Measurements from ENCODE around the gene LIX1L.

The LIX1L gene

GRCh38 chr1:145957443-145958319 is at the start of gene LIX1L:
TSS of gene LIX1L (minus strand) at chr1:145958017. CDS start at chr1:145957927, 90 bp downstream.
- peak; percentile 97 for DNase-seq

- DNase-seq = no peak
These were observed 43.9 kb upstream of the LIX1L start for GRCh38 chr1:146001709-146002108.

- no peak for DNase-seq
These were observed 41.7 kb upstream of the LIX1L start for GRCh38 chr1:145999321-146000024.

- no peak for DNase-seq
These were observed 39.9 kb upstream of the LIX1L start for GRCh38 chr1:145997718-145998023.

- DNase-seq = no peak
These were observed 39.4 kb upstream of the LIX1L start for GRCh38 chr1:145997016-145997717.

GRCh38 chr1:145996433-145997015 is 38.7 kb upstream of the LIX1L start, which contains the start of gene TXNIP:
TSS of gene TXNIP (minus strand) at chr1:145996579. CDS start at chr1:145996266, 313 bp downstream.
- peak; percentile 99 for DNase-seq

GRCh38 chr1:145995964-145996432 is 38.2 kb upstream of the LIX1L start:
- no peak for DNase-seq

- DNase-seq = no peak
These were observed 37.5 kb upstream of the LIX1L start for GRCh38 chr1:145995148-145995881.

GRCh38 chr1:145994391-145995120 is 36.7 kb upstream of the LIX1L start:
- no peak for DNase-seq

GRCh38 chr1:145993618-145994390 is 36.0 kb upstream of the LIX1L start:
- no peak for DNase-seq

- no peak for DNase-seq
These were observed 35.3 kb upstream of the LIX1L start for GRCh38 chr1:145992958-145993617.

- no peak for DNase-seq
These were observed 34.7 kb upstream of the LIX1L start for GRCh38 chr1:145992502-145992936.

GRCh38 chr1:145991735-145992412 is 34.1 kb upstream of the LIX1L start:
- DNase-seq = no peak

GRCh38 chr1:145990249-145990855 is 32.5 kb upstream of the LIX1L start:
- DNase-seq = no peak

- DNase-seq = no peak
These were observed 31.0 kb upstream of the LIX1L start for GRCh38 chr1:145988773-145989172.

- DNase-seq = no peak
These were observed 30.1 kb upstream of the LIX1L start for GRCh38 chr1:145987926-145988325.

- DNase-seq = no peak
These were observed 28.7 kb upstream of the LIX1L start for GRCh38 chr1:145986551-145986950.

GRCh38 chr1:145985502-145986439 is 28.0 kb upstream of the LIX1L start:
- no peak for DNase-seq
